Dedifferentiated amniotic fluid mesenchymal stem cell (primary cell): Measurements from ENCODE around the gene ZNF775.
A peak's percentile ranks its signal among the peaks of the same experiment; 100 is the strongest.

Source experiments
- DNase-seq: peaks from one replicate; pipeline ENCODE4 v3.0.0-alpha.2; 2016; ENCODE audit errors: extremely low spot score

ZNF775 gene

DNA sequence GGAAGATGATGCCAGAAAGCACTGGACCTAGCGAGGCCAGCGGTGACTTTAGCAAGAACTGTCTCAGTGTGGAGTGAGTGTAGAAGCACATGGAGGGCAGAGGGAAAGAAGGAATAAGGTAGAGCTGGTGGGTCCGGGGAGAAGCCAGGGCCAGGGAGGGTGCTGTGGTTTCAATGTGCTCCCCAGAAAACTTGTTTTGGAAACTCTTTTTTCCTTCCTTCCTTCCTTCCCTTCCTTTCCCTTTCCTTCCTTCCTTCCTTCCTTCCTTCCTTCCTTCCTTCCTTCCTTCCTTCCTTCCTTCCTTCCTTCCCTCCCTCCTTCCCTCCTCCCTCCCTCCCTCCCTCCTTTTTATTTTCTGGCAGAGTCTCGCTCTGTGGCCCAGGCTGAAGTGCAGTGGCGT is 32.2 kb upstream of the ZNF775 start:
- no peak for DNase-seq

- DNase-seq, result no peak
These were observed 27.4 kb upstream of the ZNF775 start for GRCh38 chr7:150351587-150352194.

DNA sequence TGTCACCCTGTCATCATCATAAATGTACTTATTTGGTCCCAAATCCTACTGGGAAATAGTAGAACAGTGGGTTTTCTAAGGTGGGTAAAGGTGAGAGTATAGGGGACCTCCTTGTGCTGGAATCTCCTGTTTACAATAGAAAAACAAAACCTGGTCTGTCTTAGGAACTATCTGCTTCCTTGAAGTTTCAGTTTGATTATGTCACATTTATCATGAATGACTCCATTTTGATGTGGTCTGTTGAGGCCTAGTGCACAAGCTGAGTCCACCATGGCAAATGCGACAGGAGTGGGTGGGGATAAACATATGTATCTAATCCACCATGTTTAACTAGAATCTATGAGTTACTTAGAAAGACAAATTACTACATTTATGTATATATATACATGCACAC is 23.5 kb upstream of the ZNF775 start:
- DNase-seq, result no peak

GRCh38 chr7:150356265-150356897 is 22.7 kb upstream of the ZNF775 start:
- DNase-seq, result peak; percentile 36

- DNase-seq, result no peak
These were observed 21.9 kb upstream of the ZNF775 start for GRCh38 chr7:150357270-150357669.

DNA sequence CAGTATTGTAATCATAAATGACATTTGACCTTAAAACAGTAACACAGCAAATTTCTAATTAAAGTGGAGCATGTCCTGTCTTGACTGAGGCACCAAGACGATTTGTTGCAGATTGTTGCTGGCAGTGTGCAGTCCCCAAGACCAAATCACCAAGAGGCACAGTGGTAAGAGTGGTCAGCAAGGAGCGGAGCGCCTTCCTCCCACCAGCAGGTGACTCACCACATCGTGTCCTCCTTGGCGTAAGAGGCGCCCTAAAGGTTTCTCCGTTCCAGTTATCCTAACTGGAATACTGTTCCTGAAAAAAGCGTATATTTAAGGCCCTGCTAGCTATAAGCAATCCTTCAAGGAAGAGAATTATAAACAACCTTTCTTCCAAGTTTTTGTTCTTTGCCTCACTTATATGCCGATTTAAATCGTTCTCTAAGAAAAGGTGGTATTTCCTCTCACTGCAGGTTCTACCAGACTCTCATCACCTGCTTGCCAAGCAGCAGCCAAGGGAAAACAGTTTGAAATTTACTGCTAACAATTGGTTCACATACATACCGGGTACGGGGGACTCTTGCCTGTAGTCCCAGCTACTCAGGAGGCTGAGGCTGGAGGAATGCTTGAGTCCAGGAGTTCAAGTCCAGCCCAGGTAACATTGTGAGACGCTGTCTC is 21.2 kb upstream of the ZNF775 start:
- DNase-seq, result no peak

DNA sequence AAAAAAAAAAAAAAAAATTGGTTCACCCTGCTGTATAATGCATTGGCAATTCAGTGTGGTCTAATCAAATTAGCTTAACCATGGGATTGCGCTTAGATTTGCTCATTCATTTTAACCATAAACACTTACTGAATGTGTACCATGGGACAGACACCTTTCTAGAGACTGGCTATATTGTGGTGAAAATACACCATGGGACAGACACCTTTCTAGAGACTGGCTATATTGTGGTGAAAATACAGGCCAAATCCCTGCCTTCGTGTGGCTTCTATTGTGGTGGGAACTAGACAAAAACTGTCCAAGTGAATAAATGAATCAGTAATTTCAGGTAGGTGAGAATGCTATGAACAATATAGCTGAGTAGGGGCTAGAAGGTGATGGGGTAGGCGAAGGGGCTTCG is 20.7 kb upstream of the ZNF775 start:
- no peak for DNase-seq

GRCh38 chr7:150358988-150359621 is 20.0 kb upstream of the ZNF775 start:
- no peak for DNase-seq

GRCh38 chr7:150359622-150360362 is 19.3 kb upstream of the ZNF775 start:
- no peak for DNase-seq

GRCh38 chr7:150360363-150361058 is 18.6 kb upstream of the ZNF775 start:
- DNase-seq, result no peak

DNA sequence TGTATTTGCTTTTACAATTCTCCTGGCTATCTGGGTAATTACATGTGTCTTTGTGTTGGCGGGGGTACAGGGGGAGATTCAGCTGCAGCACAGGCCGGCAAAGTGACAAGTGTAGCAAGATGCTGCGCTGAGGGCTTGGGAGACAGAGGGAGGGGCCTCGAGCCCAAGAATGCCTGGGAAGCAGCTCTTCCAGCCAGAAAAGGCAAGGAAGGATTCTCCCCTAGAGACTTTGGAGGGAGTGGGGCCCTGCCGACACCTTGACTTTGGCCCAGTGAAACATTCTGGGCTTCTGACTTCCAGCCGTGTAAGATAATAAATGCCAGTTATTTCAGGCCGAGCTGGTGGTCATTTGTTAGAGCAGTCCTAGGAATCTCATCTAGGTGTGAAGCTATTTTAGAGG is 17.7 kb upstream of the ZNF775 start:
- DNase-seq, result no peak

GRCh38 chr7:150361807-150362621 is 17.1 kb upstream of the ZNF775 start:
- no peak for DNase-seq

- DNase-seq, result no peak
These were observed 15.8 kb upstream of the ZNF775 start for GRCh38 chr7:150363370-150363769.

- no peak for DNase-seq
These were observed 15.3 kb upstream of the ZNF775 start for GRCh38 chr7:150363872-150364271.

GRCh38 chr7:150365194-150365593 is 13.9 kb upstream of the ZNF775 start:
- no peak for DNase-seq

DNA sequence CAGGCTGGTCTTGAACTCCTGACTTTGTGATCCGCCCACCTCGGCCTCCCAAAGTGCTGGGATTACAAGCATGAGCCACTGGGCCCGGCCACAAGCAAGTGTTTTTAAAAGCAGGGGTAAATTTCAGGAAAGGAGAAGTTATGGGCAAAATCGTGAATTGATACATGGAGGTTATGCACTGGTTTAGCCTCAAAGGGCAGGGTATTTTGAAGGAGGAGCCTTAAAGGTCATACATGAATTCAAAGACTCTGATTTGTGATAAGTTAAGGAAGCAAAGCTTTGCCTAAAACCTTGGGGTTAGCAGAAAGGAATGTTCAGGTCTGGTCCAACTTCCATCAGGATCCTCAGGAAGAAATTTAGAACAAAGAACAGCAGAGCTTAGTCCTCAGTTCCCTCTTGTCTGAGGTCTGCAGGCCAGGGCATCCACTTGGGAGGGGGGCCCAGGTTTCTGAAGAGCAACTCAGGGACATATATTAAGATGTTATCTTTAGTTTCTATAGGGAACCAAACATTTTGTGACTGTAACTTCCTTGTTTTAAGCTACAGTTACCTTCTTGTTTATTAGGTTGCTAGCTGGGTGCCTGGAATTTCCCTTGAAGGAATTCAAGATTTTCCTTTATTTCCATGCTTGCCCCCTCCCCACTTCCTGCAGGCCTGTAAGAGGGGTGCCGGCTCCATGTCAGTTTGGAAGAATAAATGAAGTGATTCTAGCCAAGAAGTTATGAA is 13.3 kb upstream of the ZNF775 start:
- DNase-seq, result no peak

- DNase-seq, result no peak
These were observed 11.4 kb upstream of the ZNF775 start for GRCh38 chr7:150367677-150368095.

- DNase-seq, result peak; percentile 60
These were observed 10.8 kb upstream of the ZNF775 start, which contains the start of gene REPIN1 for GRCh38 chr7:150368096-150368883. Gene REPIN1 (plus strand): TSS chr7:150368822. CDS start chr7:150369712, 890 bp downstream.
